Stimulated activated CD8-positive, alpha-beta memory T cell treated with anti-CD3 and anti-CD28 coated beads, Interleukin-2, amount 100 ng/mL, for 1 hour (primary cell): ENCODE results near the gene RALGDS.

Source experiments
- DNase-seq, 2 donors: peaks; one replicate each; pipeline ENCODE4 v3.0.0-alpha.2; 2020; ENCODE audit warnings: low read depth in 2 of 2

Gene RALGDS

GRCh38 chr9:133151601-133152525 lies 30.8 kb upstream of the RALGDS start:
- no peak for DNase-seq

DNA sequence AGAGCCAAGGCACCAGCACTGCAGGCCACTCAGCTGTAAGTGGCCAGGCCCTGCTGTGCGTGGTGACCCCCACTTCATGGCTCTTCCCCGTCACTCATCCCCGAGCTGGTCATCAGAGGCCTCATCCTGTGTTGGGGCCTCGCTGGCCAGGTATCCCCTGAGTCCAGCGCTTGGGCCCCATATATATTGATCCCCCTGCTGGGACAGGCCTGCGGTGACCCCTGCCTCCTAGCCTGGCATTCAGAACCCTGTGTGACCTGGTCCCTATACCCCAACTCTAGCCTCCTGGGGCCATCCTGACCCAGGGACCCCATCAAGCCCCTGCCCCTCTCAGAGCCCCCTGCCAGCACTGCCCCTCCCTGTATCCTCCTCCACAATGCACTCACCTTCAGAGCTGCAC lies 30.0 kb upstream of the RALGDS start:
- no peak for DNase-seq

DNA sequence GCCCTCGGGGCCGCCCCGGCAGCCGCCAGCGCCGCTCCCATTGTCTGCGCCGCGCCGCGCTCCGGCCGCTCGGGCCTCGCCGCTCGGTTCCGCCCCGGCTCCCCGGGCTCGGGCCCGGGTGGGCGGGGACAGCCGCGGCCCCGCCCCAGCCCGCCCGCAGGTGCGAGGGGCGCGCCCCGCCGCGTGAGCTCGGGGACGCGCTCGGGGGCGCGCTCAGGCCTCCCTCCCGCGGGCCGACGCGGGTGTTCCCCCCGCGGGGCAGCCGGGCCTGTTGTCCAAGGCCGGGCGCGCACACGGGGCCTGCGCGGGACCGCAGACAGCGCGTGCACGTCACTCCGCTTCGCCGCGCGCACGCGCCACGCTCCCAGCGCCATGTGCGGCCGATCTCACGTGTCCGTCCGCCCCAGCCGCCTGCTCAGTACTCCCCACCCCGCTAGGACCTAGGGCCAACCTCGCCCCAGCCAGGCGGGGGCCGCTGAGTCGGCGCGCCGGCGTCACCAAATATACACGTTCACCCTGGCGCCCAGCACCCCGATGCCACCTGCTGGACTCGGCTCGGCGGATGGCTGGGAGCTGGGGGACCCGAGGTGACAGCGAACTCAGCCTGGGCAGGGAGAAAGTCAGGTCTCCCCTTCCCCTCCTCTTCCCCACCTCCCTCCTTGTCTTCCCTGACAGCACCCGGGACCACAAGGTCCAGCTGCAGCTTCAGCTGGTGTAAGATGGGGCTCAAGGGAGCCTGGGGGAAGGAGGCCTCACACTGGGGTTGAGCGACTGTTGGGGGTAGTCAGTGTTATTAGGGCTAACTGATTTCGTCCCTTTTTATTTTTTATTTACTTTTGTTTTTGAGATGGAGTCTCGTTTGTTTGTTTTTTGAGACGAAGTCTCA lies 28.3 kb upstream of the RALGDS start:
- peak; percentile 58 to 65 for DNase-seq

DNA sequence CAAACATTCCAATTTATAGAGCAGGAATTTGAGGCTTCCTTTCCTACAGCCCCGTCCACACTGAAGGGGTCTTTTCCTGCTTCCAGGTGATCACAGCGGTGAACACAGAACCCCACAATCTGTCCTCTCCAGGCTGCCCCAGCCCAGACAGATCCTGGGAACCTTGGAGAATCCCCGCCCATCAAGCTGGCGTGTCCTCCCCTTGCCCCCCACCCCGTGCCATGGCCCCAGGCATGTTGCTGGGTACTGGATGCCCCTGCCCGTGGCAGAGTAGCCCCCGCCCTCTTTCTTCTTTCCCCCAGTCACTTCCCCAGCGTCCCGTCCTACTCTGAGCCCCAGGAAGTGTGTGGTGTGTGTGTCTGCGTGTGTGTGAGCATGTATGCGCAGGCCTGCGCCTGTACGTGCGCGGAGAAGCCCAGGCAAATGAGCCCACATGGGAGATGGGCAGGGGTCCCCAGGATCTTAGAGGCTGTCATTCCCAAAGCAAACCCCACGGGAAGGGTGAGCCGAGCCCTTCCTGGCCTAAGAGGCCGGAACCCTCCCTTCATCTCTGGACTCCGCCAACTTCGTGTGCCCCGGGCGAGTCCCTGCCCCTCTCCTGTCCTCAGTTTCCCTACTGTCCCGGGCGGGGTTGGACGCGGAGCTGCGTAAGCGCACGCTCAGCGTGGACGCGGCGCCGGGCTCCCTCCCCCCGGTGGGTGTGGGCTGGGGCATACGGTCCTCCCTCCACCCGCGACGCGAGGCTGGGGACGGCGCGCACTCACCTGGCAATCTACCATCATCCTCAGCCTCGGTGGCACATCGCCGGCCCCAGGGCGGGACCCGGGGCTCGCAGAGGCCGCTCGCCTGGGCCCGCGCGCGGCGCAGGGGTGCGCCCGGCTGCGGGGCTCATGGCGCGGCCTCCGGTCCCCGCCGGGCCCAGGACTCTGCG lies 27.4 kb upstream of the RALGDS start:
- no peak for DNase-seq

- peak; percentile 66 to 73 for DNase-seq
Measured at GRCh38 chr9:133147412-133148198, 26.6 kb upstream of the RALGDS start.

GRCh38 chr9:133146746-133147411 lies 25.8 kb upstream of the RALGDS start:
- no peak for DNase-seq

GRCh38 chr9:133144904-133145851 lies 24.1 kb upstream of the RALGDS start:
- no peak for DNase-seq

GRCh38 chr9:133144142-133144903 lies 23.3 kb upstream of the RALGDS start:
- peak; percentile 80 to 90 for DNase-seq

GRCh38 chr9:133143639-133144141 lies 22.6 kb upstream of the RALGDS start:
- no peak for DNase-seq

DNA sequence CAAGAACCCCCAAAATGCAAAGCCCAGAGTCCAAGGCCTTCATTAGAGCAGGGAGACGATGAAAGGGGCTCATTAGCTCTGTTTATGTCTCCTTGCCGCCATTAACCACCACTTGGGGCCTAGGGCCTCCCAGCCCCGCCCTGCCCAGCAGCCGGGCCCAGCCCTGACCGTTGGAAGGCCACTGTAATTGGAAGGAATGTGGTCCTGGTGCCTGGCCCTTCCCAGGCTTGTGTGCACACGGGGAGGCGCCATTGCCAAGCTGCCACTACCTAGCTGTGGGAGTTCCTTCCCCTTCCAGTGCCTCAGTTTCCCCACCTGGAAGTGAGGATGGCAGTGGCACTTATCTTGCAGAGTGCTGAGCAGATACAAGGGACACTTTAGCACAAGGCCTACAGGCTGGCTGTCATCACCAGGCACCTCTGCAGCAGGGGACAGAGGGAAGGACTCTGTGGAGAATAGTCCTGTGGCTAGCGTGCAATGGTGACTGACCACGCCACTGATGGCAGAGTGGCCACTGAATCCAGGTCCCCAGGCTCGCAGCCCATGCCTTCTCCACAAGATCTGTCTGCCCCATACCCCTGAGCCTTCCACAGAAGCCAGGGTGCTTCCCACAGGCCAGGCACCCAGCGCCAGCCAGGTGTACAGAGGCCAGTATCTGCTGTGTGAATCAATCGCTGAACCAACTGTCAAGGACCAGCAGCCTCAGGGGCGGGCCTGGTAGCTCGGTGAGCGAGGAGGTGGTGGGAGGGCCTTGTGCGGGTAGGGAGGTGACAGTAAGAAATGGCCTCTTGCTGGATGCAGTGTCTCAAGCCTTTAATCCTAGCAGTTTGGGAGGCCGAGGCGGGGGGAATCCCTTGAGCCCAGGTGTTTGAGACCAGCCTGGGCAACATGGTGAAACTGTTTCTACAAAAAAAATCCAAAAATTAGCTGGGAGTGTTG lies 21.9 kb upstream of the RALGDS start:
- no peak for DNase-seq

- DNase-seq, result peak in 1 of 2 donors; percentile 60
Measured at GRCh38 chr9:133141833-133142595, 21.0 kb upstream of the RALGDS start.

DNA sequence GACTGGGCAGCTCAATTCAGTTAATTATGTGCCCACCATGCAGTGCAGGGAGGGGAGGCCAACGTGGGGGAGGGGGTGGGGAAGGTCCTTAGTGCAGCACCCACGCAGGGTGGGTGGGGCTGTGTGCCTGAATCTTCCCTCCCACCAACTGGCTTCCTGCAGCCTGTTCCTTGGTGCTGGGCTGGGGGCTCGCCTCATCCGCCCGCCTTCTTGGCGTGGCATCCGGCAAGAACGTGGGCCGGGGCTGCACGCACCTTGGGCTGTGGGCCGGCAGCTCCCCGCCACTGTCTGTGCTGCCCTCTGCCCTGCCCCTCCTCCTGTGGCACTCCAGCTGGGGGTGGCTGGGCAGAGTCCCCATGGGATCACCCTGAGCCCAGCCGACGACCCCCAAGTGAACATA lies 19.6 kb upstream of the RALGDS start:
- DNase-seq, result no peak

DNA sequence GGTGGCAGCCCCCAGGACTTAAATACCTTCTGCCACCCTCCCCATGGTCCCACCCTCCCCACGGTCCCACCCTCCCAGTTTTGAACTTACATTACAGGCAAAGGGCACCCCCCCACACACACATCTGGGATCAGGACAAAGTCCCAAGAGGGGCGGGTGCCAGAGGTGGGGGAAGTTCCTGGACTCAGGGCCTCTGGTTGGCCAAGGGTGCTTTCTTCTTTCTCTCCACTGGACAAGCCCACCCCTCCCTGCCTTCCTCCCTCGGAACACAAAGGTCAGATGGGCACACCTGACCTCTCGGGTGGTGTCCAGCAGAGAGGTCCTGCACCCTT lies 19.1 kb upstream of the RALGDS start:
- no peak for DNase-seq

DNA sequence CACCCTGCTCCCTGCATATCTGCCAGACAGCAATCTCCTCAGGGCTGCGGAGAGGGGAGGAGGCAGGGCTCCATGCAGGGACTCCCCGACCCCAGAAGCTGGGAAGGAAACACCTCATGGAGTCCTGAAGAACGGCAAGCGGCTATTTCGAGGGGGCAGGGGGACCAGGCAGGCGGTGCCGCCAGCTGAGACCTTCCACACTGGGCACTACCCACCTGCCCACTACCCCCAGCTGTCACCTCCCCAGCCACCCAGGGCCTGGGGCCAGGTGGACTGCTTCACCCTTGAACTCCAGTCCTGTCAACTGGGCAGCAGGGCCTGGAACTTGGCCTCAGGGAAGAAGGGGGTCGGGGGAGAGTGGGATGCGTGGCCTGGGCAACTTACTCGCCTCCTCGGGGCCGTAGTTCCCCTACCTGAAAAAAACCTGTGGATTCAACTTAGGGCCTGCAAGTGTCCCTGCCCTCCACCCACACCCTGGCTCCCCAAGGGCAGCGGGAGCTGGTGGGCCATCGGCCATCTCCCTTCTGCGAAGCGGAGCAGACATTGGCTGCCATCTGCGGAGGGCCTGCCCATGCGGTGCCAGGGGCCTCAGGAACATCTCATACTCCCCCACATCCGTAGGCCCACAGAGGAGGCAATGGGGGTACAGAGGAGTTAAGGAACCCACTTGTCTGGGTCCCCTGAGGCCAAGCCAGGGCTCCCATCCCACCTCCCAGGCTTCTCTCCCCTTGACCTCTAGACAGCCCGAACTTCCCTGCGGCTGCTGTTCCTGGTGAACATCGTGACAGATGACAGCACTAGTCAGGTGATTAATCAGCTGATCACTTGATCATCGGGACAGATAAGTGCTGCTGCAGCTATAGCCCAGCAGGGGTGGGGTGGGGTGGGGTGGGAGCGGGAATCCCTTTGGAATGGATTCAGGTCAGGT lies 18.5 kb upstream of the RALGDS start:
- no peak for DNase-seq
